HUES48 (cell line): ENCODE results near the gene EXOC3.

Experiments used
- H3K27ac ChIP-seq: one replicate; pipeline ENCODE4 v1.7.0; 2013; ENCODE audit warnings: low read depth, low read length, inconsistent platforms
- H3K27me3 ChIP-seq: 2 replicates; pipeline ENCODE4 v1.6.1; 2013; ENCODE audit warnings: mild to moderate bottlenecking, low read length; ENCODE audit not compliant: control insufficient read depth, insufficient read depth
- H3K36me3 ChIP-seq: 2 replicates; pipeline ENCODE4 v1.6.1; 2013; ENCODE audit warnings: low read length; ENCODE audit not compliant: control insufficient read depth, insufficient read depth
- H3K4me1 ChIP-seq: 2 replicates; pipeline ENCODE4 v1.6.1; 2013; ENCODE audit warnings: mild to moderate bottlenecking, low read length; ENCODE audit not compliant: control insufficient read depth, insufficient read depth
- H3K4me3 ChIP-seq: 2 replicates; pipeline ENCODE4 v1.5.1; 2013; ENCODE audit warnings: mild to moderate bottlenecking, low read depth, low read length
- H3K9ac ChIP-seq: 2 replicates; pipeline ENCODE4 v1.6.1; 2013; ENCODE audit warnings: mild to moderate bottlenecking, low read depth, low read length, moderate library complexity
- H3K9me3 ChIP-seq: 2 replicates; pipeline ENCODE4 v1.6.1; 2013; ENCODE audit warnings: low read length; ENCODE audit not compliant: control insufficient read depth, insufficient read depth

EXOC3 gene

GRCh38 chr5:478369-478981, 35.5 kb downstream of the EXOC3 start:
- Histone ChIP-seq H3K4me3 (no peak overlapping the region), H3K36me3 (no peaks in the 10 kb centered on the region), H3K9me3 (no peaks in the 10 kb centered on the region), H3K27me3 (peaks cover 34% of the 10 kb centered on the region), H3K9ac (no peak overlapping the region), H3K27ac (no peak overlapping the region), H3K4me1 (peaks cover 4% of the 10 kb centered on the region; the same call in 1 of the 2 replicates)

- Histone ChIP-seq H3K9ac (no peak overlapping the region), H3K9me3 (no peaks in the 10 kb centered on the region), H3K27ac (no peak overlapping the region), H3K36me3 (no peaks in the 10 kb centered on the region), H3K27me3 (peaks cover 28% of the 10 kb centered on the region), H3K4me1 (peaks cover 4% of the 10 kb centered on the region; the same call in 1 of the 2 replicates), H3K4me3 (no peak overlapping the region)
These were observed 36.1 kb downstream of the EXOC3 start for GRCh38 chr5:478982-479535.

- H3K4me3 ChIP-seq: no peak overlapping the region
- H3K27ac ChIP-seq: no peak overlapping the region
- H3K36me3 ChIP-seq: no peaks in the 10 kb centered on the region
- H3K9me3 ChIP-seq: no peaks in the 10 kb centered on the region
- H3K27me3 ChIP-seq: peaks cover 25% of the 10 kb centered on the region
- no peak overlapping the region for H3K9ac ChIP-seq
- peaks cover 4% of the 10 kb centered on the region; the same call in 1 of the 2 replicates for H3K4me1 ChIP-seq
These were observed 36.8 kb downstream of the EXOC3 start for GRCh38 chr5:479566-480319.

- Histone ChIP-seq H3K4me1 (no peaks in the 10 kb centered on the region), H3K27me3 (peaks cover 9% of the 10 kb centered on the region), H3K36me3 (no peaks in the 10 kb centered on the region), H3K9me3 (no peaks in the 10 kb centered on the region), H3K9ac (no peak overlapping the region), H3K4me3 (no peak overlapping the region), H3K27ac (no peak overlapping the region)
These were observed 38.4 kb downstream of the EXOC3 start for GRCh38 chr5:481347-481746.

- no peaks in the 10 kb centered on the region for H3K36me3 ChIP-seq
- H3K4me1 ChIP-seq: no peaks in the 10 kb centered on the region
- H3K9ac ChIP-seq: no peak overlapping the region
- H3K27me3 ChIP-seq: peaks cover 3% of the 10 kb centered on the region; the same call in 1 of the 2 replicates
- no peaks in the 10 kb centered on the region for H3K9me3 ChIP-seq
- no peak overlapping the region for H3K4me3 ChIP-seq
- no peak overlapping the region for H3K27ac ChIP-seq
These were observed 39.0 kb downstream of the EXOC3 start for GRCh38 chr5:482021-482420.

- Histone ChIP-seq H3K27me3 (no peaks in the 10 kb centered on the region), H3K4me1 (no peaks in the 10 kb centered on the region), H3K36me3 (no peaks in the 10 kb centered on the region), H3K4me3 (no peak overlapping the region), H3K9ac (no peak overlapping the region), H3K27ac (no peak overlapping the region), H3K9me3 (no peaks in the 10 kb centered on the region)
These were observed 39.5 kb downstream of the EXOC3 start for GRCh38 chr5:482506-482905.

DNA sequence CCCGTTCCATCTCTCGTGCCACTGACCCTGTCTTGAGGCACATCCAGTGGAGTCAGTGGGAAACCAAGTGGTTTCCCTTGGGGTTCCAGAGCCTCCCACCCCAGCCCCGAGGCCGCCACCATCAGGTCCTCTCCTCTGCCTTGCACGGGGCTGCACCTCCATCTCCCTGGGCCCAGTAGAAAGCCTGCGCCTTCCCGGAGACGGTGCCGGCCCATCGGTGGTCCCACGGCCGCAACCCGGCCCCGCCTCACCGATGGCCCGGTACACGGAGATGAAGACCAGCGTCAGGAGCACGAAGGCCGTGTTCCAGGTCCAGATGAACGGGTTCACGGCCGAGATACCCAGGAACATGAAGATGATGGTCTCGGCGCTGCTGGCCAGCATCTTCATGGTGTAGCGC, 40.0 kb downstream of the EXOC3 start:
- no peak overlapping the region for H3K9ac ChIP-seq
- no peaks in the 10 kb centered on the region for H3K4me1 ChIP-seq
- no peaks in the 10 kb centered on the region for H3K36me3 ChIP-seq
- no peaks in the 10 kb centered on the region for H3K9me3 ChIP-seq
- H3K27me3 ChIP-seq: no peaks in the 10 kb centered on the region
- H3K27ac ChIP-seq: no peak overlapping the region
- no peak overlapping the region for H3K4me3 ChIP-seq

GRCh38 chr5:483434-484140, 40.6 kb downstream of the EXOC3 start:
- Histone ChIP-seq H3K4me3 (no peak overlapping the region), H3K4me1 (no peaks in the 10 kb centered on the region), H3K27me3 (no peaks in the 10 kb centered on the region), H3K36me3 (no peaks in the 10 kb centered on the region), H3K27ac (no peak overlapping the region), H3K9ac (no peak overlapping the region), H3K9me3 (no peaks in the 10 kb centered on the region)

DNA sequence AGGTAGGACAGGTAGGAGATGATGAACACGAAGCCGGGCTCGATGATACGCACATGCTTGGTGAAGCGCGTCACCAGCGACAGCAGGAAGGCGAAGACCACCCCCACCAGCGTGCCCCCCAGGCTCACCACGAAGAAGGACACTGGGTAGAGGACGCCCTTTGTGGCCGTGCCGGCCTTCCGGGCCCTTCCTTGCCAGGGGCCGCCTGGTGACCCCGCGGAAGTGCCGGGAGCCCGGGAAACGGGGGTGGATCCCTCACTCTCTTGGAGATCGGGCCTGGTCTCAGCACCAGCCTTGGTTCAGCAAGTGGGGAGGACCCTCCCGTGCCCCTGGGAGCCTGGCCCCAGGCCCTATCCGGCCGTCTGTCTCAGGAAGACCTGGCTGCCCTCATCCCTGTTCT, 41.6 kb downstream of the EXOC3 start:
- H3K27ac ChIP-seq: no peak overlapping the region
- no peaks in the 10 kb centered on the region for H3K36me3 ChIP-seq
- H3K9ac ChIP-seq: no peak overlapping the region
- no peaks in the 10 kb centered on the region for H3K9me3 ChIP-seq
- no peaks in the 10 kb centered on the region for H3K4me1 ChIP-seq
- H3K4me3 ChIP-seq: no peak overlapping the region
- H3K27me3 ChIP-seq: no peaks in the 10 kb centered on the region

DNA sequence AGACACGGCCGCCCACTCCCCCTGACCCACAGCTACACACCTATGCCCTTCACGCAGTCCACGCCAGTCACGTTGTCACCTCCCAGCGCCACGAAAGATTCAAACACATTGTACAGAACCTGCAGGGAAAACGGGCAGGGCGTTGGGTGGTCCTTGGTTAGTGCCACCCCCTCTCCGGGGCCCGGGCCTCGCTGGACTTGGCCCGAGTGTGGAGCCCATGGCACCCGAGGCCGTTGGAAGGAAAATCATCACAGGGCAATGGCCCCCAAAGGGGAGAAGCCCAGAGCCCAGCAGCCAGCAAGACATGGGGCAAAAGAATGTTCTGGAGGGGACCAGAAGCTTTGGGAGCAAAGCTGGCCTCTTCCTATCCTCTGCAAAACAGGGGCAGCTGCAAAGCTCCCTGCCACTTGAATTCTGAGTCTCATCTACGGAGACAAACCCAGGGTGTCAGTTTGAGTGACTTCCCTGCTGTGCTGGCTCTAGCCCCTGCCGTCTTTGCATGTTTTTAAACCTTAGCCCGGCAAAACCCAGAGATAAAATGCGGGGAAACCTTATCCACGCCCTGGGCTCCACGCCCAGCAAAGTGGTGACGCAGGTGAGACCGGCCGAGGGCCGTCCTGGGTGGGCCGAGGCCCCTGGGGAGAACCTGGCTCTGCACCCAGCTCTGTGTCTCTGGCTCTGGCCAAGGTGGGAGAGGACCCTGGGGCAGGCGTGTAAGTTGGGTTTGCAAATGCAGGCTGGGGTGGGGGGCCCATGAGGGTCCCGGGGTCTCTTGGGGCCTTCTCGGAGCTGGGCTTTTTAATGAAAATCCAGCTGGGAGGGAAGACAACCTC, 42.4 kb downstream of the EXOC3 start:
- no peaks in the 10 kb centered on the region for H3K27me3 ChIP-seq

More for the DNA sequence above, 42.4 kb downstream of the EXOC3 start:
- no peaks in the 10 kb centered on the region for H3K36me3 ChIP-seq
- H3K4me1 ChIP-seq: no peaks in the 10 kb centered on the region
- no peaks in the 10 kb centered on the region for H3K9me3 ChIP-seq
- no peak overlapping the region for H3K4me3 ChIP-seq
- H3K27ac ChIP-seq: no peak overlapping the region
- no peak overlapping the region for H3K9ac ChIP-seq
